RWPE2 (cell line): Measurements from ENCODE around the gene TCFL5.

Source experiments
- ATAC-seq: fragments of 200-7000 bp; cut with Tn5 transposase; 3 replicates; pipeline ENCODE4 v1.9.1; 2021; ENCODE audit warnings: low read depth
- DNase-seq: peaks from one replicate; pipeline ENCODE4 v3.0.0-alpha.2; 2020; ENCODE audit warnings: low spot score
- H3K27ac ChIP-seq: fragments of 450-650 bp; 2 replicates; pipeline ENCODE4 v1.5.1; 2017; ENCODE audit warnings: mild to moderate bottlenecking; ENCODE audit not compliant: poor library complexity, severe bottlenecking
- H3K27me3 ChIP-seq: fragments of 250-450 bp; sonication (Bioruptor Pico); 2 replicates; pipeline ENCODE4 v1.5.1; 2021; ENCODE audit warnings: mild to moderate bottlenecking, moderate library complexity; ENCODE audit not compliant: insufficient read depth, poor library complexity, severe bottlenecking
- H3K36me3 ChIP-seq: fragments of 250-450 bp; sonication (Bioruptor Pico); 2 replicates; pipeline ENCODE4 v1.5.1; 2020; ENCODE audit warnings: low read depth, mild to moderate bottlenecking, moderate library complexity
- H3K4me1 ChIP-seq: fragments of 250-450 bp; sonication (Bioruptor Pico); 2 replicates; pipeline ENCODE4 v1.5.1; 2021; ENCODE audit warnings: mild to moderate bottlenecking, moderate library complexity; ENCODE audit not compliant: insufficient read depth, poor library complexity, severe bottlenecking
- H3K4me3 ChIP-seq: fragments of 250-450 bp; sonication (Bioruptor Pico); 2 replicates; pipeline ENCODE4 v1.5.1; 2021; ENCODE audit warnings: mild to moderate bottlenecking, moderate library complexity; ENCODE audit not compliant: severe bottlenecking
- H3K9me3 ChIP-seq: fragments of 250-450 bp; sonication (Bioruptor Pico); 2 replicates; pipeline ENCODE4 v1.5.1; 2021; ENCODE audit warnings: mild to moderate bottlenecking, moderate library complexity; ENCODE audit not compliant: severe bottlenecking
- CTCF ChIP-seq: fragments of 450-650 bp; IDR thresholded peaks from one replicate; pipeline ENCODE4 v1.5.1; 2017; ENCODE audit warnings: mild to moderate bottlenecking, moderate library complexity; ENCODE audit not compliant: poor library complexity, severe bottlenecking

The TCFL5 gene

GRCh38 chr20:62885896-62886708 lies 24.5 kb upstream of the TCFL5 start:
- ATAC-seq (no peak), DNase-seq (no peak)
- Histone ChIP-seq H3K27ac (no peak overlapping the region), H3K36me3 (peaks cover 45% of the 10 kb centered on the region), H3K9me3 (no peaks in the 10 kb centered on the region), H3K27me3 (no peaks in the 10 kb centered on the region), H3K4me1 (peaks cover 11% of the 10 kb centered on the region), H3K4me3 (no peak overlapping the region)
- no peak for TF ChIP-seq CTCF

DNA sequence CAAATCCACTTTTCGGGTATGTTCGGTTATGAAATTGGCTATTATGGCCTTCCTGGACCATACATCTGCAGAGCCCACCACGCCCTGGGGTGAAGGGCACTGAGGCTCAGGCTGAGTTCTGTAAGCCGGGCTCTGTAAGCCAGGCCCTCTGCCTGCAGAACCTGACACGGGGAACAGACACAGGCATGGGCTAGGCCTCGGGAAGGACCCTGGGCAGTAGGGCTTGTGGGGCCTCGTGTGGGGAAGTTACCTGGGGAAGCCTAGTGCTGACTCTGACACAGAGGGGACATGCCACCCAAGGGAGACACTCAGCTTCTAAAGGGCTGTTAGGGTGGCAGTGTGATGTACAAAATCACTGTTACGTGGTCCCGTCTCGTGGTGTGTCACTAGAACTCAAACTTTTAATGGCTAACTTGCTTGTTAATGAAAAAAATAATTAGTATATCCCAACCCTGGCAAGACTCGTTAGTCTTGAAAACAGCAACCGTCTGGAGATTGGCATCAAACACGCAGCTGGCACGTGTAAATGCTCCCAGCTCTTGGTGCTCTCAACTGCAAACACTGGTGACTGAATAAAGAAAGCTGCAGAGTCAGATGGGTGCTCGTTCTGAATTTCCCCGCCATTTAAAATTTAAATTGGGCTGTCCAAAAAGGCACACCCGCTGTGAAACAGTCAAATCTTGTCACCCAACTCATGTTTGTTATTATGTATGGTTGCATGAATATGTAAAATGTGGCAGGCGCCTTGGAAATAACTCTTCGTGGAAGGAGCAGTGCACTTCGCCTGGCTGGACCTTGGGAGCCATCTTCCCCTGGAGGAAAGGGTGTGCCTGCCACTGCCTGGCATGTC lies 23.6 kb upstream of the TCFL5 start:
- no peak for TF ChIP-seq CTCF
- H3K9me3 ChIP-seq: no peaks in the 10 kb centered on the region
- no peaks in the 10 kb centered on the region for H3K27me3 ChIP-seq
- DNase-seq: no peak
- H3K36me3 ChIP-seq: peaks cover 37% of the 10 kb centered on the region
- ATAC-seq: no peak
- H3K27ac ChIP-seq: no peak overlapping the region
- H3K4me1 ChIP-seq: peaks cover 11% of the 10 kb centered on the region
- no peak overlapping the region for H3K4me3 ChIP-seq

DNA sequence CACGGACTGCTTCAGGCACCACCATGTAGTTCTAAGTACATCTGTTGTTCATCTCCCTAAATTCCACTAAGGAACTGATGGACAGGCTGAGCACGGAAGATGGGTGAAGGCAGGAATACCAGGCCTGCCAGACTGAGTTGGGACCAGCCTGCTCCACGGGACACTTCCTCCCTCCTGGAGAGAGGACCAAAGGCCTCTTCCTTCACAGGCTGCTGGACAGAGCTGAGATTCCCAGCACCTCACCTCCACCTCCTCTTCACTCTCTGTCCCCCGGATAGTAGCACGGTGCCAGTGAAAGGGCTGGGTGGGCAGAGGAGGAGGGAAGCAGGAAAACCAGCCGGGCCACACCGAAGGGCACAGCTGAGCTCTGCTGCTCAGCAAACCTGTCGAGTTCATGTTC lies 22.9 kb upstream of the TCFL5 start:
- H3K36me3 ChIP-seq: peaks cover 30% of the 10 kb centered on the region
- peaks cover 11% of the 10 kb centered on the region for H3K4me1 ChIP-seq
- no peak for ATAC-seq
- H3K27me3 ChIP-seq: no peaks in the 10 kb centered on the region
- H3K9me3 ChIP-seq: no peaks in the 10 kb centered on the region
- no peak overlapping the region for H3K27ac ChIP-seq
- no peak for TF ChIP-seq CTCF
- no peak overlapping the region for H3K4me3 ChIP-seq
- no peak for DNase-seq

DNA sequence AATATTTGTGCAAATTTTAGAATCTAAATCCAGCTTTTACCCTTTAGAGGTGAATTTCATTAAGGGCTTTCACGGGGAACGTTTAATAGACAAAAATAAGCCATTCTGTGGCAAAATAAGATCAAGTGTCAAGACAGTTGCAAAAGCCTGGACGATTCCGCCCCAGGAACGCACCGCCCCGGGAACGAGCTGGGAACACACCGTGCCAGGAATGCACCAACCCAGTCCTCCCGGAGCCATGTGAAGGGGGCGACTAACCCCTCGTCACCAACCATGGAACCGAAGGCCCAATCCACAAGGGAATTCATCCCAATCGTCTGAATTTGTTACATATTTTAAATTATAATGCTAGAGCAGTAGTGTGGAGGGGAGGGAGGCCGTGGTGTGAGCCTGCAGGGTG lies 20.8 kb upstream of the TCFL5 start:
- H3K36me3 ChIP-seq: peaks cover 14% of the 10 kb centered on the region
- no peak overlapping the region for H3K4me3 ChIP-seq
- no peak for TF ChIP-seq CTCF
- DNase-seq (no peak), ATAC-seq (no peak)
- no peak overlapping the region for H3K27ac ChIP-seq
- no peaks in the 10 kb centered on the region for H3K9me3 ChIP-seq
- H3K27me3 ChIP-seq: no peaks in the 10 kb centered on the region
- H3K4me1 ChIP-seq: peaks cover 4% of the 10 kb centered on the region
